Spinal cord (tissue), 10 donors: ENCODE results near the gene TRPV6. TPM values are rescaled to one million over a fixed set of nuclear protein-coding genes. Genes with fewer than 3 reads are reported as not detected.

ENCODE experiments used
- DNase-seq, 6 donors: peaks; one replicate each; pipeline versions ENCODE4 v3.0.0 to v3.0.0-alpha.2; 2013 to 2015; ENCODE audit warnings: low spot score in 6 of 6, low read depth in 4 of 6
- H3K27ac ChIP-seq: one replicate; pipeline ENCODE4 v1.5.1; 2013; ENCODE audit warnings: low read depth, low read length, control low read depth
- H3K27me3 ChIP-seq: one replicate; pipeline ENCODE4 v1.6.1; 2013; ENCODE audit warnings: low read length; ENCODE audit not compliant: control insufficient read depth, insufficient read depth
- H3K36me3 ChIP-seq: one replicate; pipeline ENCODE4 v1.6.1; 2013; ENCODE audit warnings: low read length; ENCODE audit not compliant: control insufficient read depth, insufficient read depth
- H3K4me1 ChIP-seq: one replicate; pipeline ENCODE4 v1.6.1; 2013; ENCODE audit warnings: low read length; ENCODE audit not compliant: control insufficient read depth, insufficient read depth
- H3K4me3 ChIP-seq: one replicate; pipeline ENCODE4 v1.5.1; 2013; ENCODE audit warnings: low read depth, low read length, control low read depth
- H3K9me3 ChIP-seq: one replicate; pipeline ENCODE4 v1.6.1; 2013; ENCODE audit warnings: low read length; ENCODE audit not compliant: control insufficient read depth, insufficient read depth
- WGBS: methylation state at CpG from one replicate; pipeline ENCODE4 v1.1.5; 2013; ENCODE audit warnings: missing lambda C conversion rate; ENCODE audit not compliant: insufficient coverage; 5-methylcytosine and 5-hydroxymethylcytosine counted together
- polyA plus RNA-seq, 2 donors: library from polyadenylated mRNA; unstranded; fragments of 120-200 nt; gene quantifications; one replicate each; pipeline ENCODE4 v1.2.1, GENCODE V29; 2013; ENCODE audit not compliant: insufficient read length in 2 of 2
- total RNA-seq, 2 donors: library from RNA; depleted of rRNA in 1 of 2; stranded (reverse); fragments of 120-200 nt in 1 of 2; fragments of >200 nt in 1 of 2; gene quantifications; one replicate each; pipeline versions ENCODE4 v1.2.3 to v1.2.4, GENCODE V29; 2013 to 2014
- donor health status: healthy.

TRPV6 gene
- total and polyA plus RNA-seq, 4 donors = 0.10 to 1.5 (median 0.94) TPM

DNA sequence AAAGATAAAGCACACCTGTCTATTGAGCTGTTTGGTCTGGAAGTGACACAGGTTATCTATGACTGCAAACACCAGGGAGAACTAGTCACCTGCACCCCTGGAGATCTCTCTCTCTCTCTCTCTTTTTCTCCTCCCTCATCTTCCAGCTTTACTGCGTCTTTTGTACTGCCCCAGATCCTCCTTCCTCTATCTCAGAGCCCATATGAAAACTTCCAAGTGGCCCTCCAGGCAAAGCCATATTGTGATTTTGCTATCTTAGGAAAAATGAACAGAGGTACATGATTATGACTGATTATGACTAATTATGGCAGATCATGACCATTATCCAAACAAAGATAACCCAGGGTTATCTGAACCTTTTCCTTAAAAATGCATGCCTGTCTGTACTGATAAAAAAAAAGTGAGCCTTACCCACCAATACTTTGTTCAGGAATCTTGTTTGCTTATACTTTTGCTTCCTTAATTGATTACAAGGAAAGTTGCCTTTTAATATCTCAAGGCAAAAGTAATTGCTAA, 43.2 kb downstream of the TRPV6 start:
- Histone ChIP-seq H3K27me3 (no peaks in the 10 kb centered on the region), H3K36me3 (no peaks in the 10 kb centered on the region), H3K4me3 (no peak overlapping the region), H3K9me3 (no peaks in the 10 kb centered on the region), H3K4me1 (no peaks in the 10 kb centered on the region), H3K27ac (no peak overlapping the region)
- no peak for DNase-seq
- 83% methylated on average over 1 of the region's 1 CpG for WGBS

DNA sequence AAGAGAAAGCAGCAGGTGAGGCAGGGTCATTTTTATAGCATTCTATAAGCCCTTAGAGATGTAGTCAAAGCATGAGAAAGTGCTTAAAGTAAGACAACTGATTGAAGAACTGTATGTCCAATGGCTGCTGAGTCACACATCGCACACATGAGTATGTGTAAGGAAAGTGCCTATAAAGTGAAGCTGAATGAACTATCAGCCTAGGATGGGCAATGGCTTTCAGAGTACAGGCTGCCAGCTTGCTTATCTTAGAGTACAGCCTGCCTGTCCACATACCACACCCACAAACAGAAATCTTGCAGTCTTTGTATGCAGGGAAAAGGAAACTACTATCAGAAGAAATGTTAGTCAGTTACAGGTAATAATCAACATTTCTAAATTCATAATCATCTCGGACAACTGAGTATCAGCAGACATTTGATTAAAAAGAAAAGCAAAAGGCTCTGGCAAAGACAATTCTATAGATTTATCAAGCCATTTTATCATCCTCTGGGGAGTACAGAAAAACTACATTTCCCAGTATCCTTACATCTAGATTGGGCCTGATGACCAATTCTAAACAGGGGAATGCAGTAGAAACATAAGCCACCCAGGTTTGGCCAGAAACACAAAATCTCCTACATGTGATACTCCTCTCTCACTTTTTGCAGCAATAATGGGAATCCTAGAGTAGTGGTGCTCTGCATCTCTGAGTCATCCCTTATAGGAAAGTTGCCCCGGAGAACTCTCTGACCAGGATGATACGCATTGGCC, 46.9 kb downstream of the TRPV6 start:
- Histone ChIP-seq H3K4me1 (no peaks in the 10 kb centered on the region), H3K27ac (no peak overlapping the region), H3K36me3 (no peaks in the 10 kb centered on the region), H3K9me3 (no peaks in the 10 kb centered on the region), H3K27me3 (no peaks in the 10 kb centered on the region), H3K4me3 (no peak overlapping the region)
- DNase-seq = no peak
- 100% methylated on average over 2 of the region's 4 CpGs for WGBS

DNA sequence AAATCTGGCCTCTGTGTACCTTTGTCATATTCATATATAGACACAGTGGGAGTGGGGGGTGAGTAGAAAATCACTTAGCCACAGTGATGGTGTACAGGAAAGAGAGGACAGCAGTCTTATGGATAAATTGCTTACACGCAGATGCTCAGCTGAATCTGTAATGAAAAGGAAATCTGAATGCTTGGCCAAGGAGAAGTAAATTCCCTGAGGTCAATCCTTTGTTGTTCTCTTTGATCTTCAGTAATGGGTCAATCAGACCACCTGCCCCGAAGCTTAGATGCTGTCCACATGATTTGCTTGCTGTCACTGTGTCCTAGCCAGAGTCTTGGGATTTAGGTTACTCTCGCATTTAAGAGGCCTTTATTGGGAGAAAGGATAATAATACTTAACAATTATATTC, 49.1 kb downstream of the TRPV6 start:
- H3K27me3 ChIP-seq = no peaks in the 10 kb centered on the region
- WGBS = 77% methylated on average over 2 of the region's 3 CpGs
- no peaks in the 10 kb centered on the region for H3K4me1 ChIP-seq
- DNase-seq = no peak
- H3K9me3 ChIP-seq = no peaks in the 10 kb centered on the region
- H3K27ac ChIP-seq = no peak overlapping the region
- H3K4me3 ChIP-seq = no peak overlapping the region
- H3K36me3 ChIP-seq = no peaks in the 10 kb centered on the region

DNA sequence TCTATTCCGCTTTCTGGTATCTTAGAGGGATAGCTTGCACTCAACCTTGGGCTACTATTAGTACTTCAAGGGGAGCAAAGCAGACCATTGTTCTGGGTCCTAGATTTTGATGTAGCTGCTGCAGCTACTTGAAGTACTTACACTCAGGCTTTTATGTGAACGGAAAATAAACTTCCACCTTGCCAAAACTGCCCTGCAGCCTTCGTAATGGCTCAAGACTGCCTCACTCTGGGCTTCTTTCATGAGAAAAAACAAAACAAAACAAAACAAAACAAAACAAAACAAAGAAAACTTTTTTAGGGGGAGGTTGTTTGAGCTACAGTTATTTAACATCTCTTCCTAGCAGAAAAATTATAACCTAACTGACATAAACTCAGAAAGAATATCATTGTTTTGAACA, 50.1 kb downstream of the TRPV6 start:
- no peaks in the 10 kb centered on the region for H3K9me3 ChIP-seq
- WGBS = 0% methylated on average over 1 of the region's 3 CpGs
- no peaks in the 10 kb centered on the region for H3K36me3 ChIP-seq
- no peak for DNase-seq
- H3K27ac ChIP-seq = no peak overlapping the region
- H3K27me3 ChIP-seq = no peaks in the 10 kb centered on the region
- no peaks in the 10 kb centered on the region for H3K4me1 ChIP-seq
- H3K4me3 ChIP-seq = no peak overlapping the region

DNA sequence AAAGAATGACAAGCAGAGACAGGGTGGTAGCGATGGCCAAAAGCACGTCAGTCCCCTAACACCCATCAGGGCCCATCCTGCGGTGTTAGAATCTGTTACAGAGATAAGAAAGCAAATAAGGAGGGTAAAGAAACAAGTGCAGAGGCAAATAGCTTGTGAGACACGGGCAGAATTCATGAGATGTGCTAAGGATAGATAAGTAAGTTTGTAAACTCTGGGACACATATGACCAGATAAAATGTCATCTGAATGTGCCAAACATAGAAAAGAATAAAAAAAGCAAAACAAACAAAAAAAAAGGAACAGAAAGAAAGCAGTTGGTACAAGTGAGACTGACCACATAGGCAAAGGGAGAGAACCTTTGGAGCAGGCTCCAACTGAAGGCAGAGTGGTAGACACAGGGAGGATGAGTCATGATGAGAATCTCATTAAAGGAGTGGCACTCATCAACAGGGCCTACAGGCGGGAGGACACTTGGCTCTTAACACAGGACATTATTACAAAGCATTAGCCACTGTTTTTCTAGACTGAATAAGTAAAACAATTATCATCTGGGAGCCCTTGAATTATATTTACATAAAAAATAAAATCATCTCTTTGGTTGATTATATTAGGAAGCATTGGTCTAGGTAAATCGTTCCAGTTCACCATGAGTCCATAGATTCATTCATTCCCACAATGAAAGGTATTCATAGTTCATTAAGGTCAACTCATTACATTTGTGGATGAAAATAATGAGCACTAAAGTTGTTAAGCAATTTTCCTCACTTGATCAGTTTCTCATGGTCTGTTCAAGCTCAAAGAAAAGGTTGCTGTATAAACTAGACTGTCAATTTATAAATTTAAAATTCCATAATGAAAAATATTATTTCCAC, 52.1 kb downstream of the TRPV6 start:
- Histone ChIP-seq H3K4me3 (no peak overlapping the region), H3K36me3 (no peaks in the 10 kb centered on the region), H3K4me1 (no peaks in the 10 kb centered on the region), H3K27me3 (no peaks in the 10 kb centered on the region), H3K27ac (no peak overlapping the region), H3K9me3 (no peaks in the 10 kb centered on the region)
- no peak for DNase-seq
- WGBS = 73% methylated on average over 2 of the region's 6 CpGs

DNA sequence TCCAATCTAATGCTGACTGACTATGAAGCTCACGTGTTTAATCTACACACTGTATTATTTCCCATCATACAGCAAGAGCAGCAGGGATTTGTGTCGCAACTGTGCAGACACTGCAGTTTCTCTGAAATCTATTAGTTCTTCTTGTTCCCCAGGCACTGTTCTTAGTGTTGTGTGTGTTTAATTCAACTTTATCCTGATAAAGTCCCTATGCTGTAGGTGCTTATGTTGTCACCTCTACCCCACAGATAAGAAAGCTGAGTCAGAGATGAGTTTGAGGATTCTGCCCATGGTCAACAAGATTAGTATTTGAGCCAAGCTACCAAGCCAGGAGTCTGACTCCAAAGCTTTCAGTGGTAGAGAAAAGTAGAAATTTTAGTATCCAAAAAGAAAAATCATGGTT, 53.1 kb downstream of the TRPV6 start:
- Histone ChIP-seq H3K4me3 (no peak overlapping the region), H3K27me3 (no peaks in the 10 kb centered on the region), H3K9me3 (no peaks in the 10 kb centered on the region), H3K4me1 (no peaks in the 10 kb centered on the region), H3K36me3 (no peaks in the 10 kb centered on the region), H3K27ac (no peak overlapping the region)
- DNase-seq = peak in 1 of 6 donors; percentile 78
- WGBS = 43% methylated on average over 1 of the region's 2 CpGs

DNA sequence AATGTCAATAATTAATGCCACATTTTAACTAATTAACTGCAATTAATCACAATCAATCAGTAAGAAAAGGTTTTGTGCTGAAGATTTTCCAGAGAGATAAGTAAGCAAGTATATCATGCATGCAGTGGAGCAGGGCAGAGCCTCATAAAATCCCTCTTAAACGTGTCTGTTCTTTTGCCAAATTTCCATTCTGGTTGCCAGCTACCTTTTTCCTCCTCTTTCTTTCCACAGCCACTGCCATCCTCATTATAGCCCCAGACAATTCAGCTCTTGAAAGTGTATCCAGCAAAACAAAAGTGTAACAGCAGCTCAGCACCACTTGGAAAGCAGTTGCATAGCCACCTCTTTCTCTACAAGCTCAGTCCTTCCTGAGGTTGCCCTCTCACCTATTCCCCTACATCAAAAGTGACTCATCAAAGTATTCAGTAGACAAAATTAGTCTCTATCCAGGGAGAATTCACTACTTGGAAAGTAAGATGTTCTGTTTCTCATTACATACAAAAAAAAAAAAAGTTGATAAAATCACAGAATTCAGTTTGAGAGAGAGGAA, 57.5 kb downstream of the TRPV6 start:
- peak in 2 of 6 donors; percentile 15 to 57 for DNase-seq
- no peaks in the 10 kb centered on the region for H3K9me3 ChIP-seq
- WGBS = 0% methylated on average over 1 of the region's 1 CpG
- no peaks in the 10 kb centered on the region for H3K4me1 ChIP-seq
- no peak overlapping the region for H3K4me3 ChIP-seq
- H3K27me3 ChIP-seq = no peaks in the 10 kb centered on the region
- H3K36me3 ChIP-seq = no peaks in the 10 kb centered on the region
- H3K27ac ChIP-seq = no peak overlapping the region

DNA sequence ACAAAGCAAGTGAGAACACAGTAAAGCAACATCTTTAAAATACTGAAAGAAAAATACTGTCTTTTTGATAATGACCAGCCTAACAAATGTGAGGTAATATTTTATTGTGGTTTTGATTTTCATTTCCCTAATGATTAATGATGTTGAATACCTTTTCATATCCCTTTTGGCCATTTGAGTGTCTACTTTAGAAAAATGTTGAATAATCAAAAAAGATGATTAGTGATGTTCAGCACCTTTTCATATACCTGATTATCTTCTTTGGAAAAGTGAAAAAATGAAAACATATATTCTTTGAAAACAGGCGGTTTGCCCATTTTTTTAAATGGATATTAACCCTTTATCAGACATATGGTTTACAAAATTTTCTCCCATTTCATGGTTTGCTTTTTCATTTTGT, 62.8 kb downstream of the TRPV6 start:
- DNase-seq = no peak
- H3K9me3 ChIP-seq = no peaks in the 10 kb centered on the region
- H3K4me1 ChIP-seq = no peaks in the 10 kb centered on the region
- H3K27ac ChIP-seq = no peak overlapping the region
- WGBS = no CpG with 5 or more reads among the region's 1 CpG
- no peaks in the 10 kb centered on the region for H3K27me3 ChIP-seq
- H3K4me3 ChIP-seq = no peak overlapping the region
- H3K36me3 ChIP-seq = no peaks in the 10 kb centered on the region
